Stimulated activated CD4-positive, alpha-beta T cell treated with anti-CD3 and anti-CD28 coated beads, Interleukin-4, amount 100 ng/mL, for 24 hours (primary cell): ENCODE measurements around the gene GALNT9.
A peak's percentile ranks its signal among the peaks of the same experiment; 100 is the strongest.

Experiments
- DNase-seq: peaks from one replicate; pipeline ENCODE4 v3.0.0-alpha.2; 2020

GALNT9 gene

DNA sequence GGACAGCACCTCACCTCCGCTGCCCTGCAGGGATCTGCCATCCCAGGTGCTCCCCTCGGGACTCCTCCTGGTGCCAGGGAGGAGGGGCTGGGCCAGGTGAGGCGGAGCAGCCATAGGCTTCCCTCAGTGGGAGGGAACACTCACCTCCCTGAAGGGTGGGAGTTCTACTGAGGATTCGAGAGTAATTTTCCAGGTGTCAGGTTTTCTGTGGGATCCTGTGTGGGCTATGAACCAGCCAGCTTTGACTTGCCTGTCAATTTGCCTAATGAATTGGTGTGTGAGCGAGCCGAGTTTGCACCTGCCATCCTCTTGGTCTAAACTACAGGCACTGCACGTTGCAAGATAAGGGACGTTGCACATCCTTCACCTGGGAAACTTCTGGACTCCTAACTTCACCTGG, 134.8 kb downstream of the GALNT9 start:
- DNase-seq = no peak

DNA sequence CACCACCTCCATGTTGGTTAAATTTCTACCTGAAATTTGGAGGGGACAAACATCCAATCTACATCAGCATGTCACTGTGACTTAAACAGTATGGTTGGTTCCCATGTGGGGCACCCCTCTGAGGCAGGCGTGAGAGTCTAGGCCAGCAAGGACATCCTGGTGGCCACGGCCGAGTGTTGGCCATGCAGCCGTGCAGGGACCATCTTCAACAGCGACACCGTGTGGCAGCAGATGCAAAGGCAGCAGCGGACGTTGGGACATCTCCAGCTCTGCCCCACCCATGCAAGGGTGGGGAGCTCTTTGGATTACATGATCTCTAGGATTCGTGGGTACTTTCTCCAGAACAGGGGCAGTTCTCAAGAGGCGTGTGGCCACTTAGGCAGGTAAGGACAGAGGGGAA, 135.3 kb downstream of the GALNT9 start:
- DNase-seq = no peak

DNA sequence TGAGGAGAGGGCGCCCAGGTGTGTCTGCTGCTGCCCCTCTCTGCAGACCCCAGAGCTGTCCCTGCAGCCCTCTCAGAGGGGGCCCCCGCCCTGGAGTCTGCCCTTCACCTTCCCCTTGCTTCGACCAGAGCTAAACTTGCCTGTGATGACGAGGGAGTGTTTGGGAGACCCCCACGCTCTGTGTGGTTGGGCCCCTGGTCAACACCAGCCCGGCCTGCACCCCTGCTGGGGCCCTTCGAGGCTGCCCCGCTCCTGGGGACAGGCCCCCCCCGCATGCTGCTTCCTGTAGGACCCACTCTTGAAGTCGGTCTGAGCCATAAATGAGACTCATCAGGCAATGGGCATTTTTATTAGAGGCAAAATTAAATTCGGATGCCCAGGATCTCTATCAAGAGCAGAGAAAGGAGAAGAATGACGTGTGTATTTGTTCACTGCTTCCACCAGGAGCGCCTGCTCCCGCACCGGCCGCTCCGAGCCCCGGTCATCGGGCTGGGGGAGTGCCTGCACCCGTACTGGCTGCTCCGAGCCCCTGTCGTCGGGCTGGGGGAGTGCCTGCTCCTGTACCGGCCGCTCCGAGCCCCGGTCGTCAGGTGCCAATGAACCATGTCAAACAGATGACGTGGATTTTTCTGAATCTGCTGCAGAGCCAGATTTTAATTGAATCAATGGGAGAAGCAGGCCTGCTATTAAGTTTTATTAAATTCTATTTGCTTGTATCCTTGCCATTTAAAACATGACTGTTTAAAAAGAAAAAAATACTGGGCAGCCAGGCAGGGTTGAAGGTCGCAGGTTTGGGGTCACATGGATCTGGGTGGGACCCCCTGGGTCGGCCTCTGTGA, 137.5 kb downstream of the GALNT9 start:
- no peak for DNase-seq

DNA sequence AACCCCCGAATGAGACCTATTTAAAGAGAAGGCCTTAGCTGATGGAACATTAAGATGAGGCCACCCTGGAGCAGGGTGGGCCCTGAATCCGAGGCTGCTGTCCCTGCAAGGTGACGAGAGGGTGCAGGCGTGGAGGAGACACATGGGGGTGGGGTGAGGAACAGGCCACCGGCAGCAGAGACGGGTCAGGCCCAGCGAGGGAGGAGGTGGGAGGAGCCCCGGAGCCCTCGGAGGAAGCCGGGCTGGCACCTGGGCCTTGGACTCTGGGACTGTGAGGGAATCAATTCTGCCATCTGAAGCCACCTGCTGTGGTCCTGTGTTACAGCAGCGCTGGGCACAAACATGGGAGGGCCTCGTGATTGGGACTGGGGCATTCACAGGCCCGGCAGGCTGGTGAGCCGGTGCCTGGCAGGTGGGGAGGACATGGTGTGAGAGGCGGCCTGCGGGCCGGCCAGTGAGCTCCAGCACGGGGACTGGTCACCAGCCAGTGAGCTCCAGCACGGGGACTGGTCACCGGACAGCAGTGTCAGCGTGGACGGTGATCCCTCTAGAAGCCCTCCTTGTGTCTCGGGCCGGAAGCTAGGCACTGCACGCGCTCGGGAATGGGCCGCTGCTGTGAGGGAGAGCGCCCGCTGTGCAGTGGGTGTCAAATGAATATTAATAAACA, 138.4 kb downstream of the GALNT9 start:
- no peak for DNase-seq

DNA sequence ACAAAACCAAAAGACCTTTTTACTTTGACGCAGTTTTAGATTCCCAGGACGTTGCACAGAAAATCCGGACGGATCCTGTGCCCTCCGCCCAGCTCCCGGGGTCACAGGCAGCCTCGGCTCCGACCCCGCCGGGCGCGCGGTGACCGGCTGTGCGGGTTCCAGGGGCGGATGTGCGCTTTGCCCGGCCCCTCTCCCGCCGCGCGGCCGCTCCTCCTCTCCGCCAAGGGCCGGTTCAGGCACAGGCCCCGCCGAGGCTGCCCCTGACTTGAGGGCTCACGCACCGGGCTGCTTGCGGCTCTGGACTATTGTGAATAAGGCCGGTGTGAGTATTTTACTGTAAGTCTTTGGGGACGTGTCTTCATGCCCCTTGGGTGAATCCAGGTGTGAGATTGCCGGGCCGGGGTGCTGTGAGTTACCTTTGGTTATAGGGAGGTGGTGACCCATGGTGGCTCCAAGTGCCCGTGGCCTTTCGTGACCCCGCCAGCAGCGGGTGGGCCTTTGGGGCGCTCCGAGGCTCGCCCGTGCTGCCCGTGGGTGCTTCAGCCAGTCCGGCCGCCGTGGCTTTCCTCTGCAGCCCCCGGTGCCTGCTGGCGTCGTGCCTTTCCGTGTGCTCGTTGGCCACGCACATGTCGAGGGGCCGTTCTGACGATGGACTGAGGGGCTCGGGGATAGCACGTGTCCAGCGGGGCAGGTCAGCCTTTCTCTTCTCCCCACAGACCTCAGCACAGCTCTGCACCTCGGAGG, 139.2 kb downstream of the GALNT9 start:
- DNase-seq = no peak

DNA sequence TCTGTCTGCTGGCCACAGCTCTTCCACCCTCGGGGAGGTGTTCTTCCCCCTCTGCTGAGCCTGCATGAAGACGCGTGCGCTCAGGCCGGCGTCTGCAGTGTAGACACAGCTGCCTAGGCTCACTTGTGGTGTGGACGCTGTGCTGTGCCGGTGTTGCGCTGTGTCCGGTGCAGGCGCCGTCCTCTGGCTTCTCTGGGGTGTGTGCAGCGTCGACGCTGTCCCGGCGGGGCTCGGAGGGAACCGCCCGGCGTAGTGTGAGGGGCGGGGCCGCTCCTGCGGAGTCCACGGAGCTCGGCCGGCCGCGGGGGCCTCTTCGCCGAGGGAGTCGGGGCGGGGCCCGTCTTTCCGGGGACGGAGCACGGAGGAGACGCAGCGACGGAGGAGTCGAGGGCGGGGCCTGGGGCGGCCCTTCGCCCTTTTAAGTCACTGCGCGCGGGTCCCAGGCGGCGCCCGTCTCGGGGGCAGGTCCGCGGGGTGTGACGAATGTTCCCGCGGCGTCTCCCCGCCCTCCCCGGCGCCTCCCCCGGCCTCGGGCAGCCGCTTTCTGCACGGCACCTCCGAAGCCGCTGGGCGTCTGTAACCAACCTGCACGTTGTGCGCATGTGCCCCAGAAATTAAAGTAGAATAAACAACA, 139.9 kb downstream of the GALNT9 start:
- DNase-seq = peak; percentile 95

DNA sequence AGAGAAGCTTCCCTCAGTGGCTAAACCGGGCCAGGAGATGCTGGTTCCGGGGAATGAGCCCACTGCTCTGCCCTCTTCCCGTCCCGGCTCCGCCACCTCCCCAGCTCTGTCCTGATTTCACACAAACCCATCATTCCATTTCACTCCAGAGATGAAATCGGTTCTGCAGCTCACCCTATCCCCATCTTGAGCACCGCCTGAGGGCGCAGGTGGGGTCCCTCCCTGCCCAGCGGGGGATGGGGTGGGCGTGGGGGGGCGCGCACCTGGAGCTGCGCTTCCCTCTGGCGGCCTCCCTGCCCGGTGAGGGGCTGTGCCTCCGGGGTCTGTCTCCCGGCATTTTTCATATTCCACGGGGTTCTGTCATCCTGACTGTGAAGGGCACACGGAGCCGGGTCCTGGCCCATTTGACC, 140.5 kb downstream of the GALNT9 start:
- no peak for DNase-seq

DNA sequence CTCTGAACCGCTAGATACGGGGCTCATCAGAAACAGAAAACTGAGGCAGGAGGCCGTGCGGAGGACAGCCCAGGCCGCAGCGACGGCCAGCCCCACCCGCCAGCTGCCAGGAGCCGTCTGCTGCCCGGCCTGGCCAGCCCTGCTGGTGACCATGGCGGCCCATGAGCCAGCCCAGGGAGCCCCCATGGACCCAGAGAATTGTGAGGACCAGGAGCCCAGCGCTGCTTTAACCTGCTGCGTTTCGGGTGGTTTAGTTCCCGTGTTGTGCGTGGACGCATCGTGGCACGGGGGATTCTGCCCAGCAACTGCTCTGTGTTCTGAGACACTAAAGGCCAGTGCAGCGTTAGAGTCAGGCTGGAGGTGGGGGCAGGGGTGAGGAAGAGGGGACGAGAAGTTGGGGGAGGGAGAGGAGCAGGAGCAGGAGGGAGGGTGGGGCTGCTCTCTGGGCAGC, 140.9 kb downstream of the GALNT9 start:
- no peak for DNase-seq

DNA sequence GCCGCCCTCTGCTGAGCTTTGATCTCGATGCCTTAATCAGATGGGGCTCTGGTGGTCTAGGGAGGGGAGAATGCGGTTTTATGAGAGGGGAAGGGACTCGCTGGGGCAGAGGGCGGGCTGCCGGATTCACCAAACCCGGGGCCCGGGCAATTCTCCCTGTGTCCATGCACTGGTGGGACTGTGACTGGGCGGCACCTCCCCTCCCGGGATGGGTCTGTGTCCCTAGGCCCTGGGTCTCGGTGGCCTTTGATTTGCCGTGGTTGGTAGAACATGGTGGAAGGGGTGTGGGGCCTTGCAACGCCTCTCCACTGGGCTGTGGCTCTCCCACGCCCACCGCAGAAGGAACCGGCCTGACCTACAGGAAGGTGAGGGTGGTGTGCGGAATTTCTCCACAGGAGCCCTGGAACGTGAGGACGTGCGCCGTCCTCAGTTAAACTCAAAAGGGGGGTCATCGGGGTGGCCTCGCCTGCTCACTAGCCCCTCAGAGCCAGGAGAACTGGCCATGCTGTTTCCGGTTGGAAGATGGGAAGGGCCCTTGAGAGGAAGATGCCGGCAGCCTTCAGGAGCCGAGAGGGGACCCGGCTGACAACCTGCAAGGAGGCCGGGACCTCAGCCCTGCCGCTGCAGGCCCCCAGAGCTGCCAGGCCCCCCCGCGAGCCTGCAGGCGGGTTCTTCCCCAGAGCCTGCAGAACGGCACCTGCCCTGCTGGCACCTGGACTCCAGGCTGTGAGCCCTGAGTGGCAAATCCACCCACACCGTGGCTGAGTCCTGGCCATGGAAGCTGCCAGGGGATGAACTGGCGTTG, 141.5 kb downstream of the GALNT9 start:
- DNase-seq = no peak

DNA sequence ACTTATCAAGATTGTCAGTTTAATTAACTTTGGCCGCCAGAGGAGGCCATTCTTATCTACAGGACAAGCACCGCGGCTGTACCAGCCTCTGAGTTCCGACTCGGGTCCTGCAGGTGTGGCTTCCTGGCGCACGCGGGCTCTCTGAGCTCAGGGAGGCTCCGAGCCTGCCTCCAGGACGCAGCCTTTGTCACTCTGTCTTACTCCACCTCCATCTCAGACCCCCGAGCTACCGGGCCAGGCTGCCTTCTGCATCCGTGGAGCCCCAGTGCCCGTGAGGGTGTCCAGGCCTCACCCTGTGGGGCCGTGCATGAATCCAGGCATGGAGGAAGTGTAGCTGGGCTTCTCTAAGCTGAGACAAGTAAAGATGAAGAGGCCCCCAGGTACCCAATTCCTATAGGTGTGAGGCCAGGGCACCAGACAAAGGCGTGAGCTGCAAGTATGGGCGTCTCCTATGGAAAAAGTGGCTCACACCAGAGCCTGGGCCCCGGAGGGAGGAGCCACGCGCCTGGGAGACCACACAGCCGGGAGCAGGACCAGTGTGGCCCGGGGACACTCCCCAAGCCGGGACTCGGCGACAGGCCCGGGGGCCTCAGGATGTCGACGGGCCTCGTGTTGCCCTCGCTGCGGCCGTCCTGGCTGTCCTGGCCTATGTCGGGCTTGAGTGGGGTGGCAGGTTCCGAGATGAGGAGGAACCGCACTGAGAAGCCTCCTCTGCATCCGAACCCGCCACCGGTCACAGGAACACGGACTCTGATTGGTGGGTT, 142.3 kb downstream of the GALNT9 start:
- DNase-seq = peak; percentile 19

DNA sequence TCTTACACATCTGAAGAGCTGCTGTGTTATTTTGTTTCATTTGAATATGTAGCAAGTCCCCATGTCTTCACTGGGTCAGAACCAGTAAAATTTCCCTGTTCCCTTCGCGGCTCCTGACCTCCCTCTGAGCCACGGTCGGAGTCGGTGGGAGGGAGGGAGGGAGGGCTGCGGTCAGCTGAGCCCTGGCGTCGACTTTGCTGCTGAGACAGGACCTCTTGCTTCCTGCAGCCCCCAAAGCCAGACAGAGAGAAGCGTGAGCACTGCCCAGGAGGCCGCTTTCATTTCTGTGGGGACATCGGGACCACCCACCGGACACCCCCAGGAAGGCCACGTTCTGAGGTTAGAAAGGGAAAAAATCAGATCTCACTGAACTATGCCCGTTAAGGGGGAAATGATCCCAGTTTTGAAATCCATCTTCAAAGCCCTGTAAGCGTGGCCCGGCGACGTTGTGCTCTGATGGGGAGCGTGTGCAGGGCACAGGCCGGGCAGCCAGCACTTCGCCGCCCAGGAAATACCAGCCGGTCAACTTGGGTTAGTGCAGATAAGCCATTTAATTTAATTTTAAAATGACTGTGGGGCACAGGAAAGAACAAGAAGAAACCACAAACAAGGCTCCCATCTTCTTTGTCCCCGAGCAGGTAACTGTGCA, 143.1 kb downstream of the GALNT9 start:
- DNase-seq = peak; percentile 19

DNA sequence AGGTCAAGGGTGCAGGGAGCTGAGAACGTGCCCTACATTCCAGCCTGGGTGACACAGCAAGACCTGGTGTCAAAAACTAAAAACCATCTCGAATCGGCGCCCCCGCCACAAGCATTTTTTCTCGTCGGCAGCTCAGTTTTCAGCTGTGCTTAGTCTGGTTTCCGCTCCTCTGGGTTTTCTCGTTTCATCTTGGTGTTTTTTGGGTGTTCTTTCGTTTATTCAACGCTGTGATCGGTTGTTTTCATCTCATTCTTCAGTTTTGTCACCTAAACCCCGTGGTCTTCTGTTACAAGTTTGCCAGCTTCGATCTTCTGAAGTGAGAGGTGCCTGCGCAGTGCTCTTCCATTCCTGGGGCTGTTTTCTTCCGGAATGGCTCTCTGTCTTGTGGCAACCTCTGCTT, 143.7 kb downstream of the GALNT9 start:
- peak; percentile 19 for DNase-seq

DNA sequence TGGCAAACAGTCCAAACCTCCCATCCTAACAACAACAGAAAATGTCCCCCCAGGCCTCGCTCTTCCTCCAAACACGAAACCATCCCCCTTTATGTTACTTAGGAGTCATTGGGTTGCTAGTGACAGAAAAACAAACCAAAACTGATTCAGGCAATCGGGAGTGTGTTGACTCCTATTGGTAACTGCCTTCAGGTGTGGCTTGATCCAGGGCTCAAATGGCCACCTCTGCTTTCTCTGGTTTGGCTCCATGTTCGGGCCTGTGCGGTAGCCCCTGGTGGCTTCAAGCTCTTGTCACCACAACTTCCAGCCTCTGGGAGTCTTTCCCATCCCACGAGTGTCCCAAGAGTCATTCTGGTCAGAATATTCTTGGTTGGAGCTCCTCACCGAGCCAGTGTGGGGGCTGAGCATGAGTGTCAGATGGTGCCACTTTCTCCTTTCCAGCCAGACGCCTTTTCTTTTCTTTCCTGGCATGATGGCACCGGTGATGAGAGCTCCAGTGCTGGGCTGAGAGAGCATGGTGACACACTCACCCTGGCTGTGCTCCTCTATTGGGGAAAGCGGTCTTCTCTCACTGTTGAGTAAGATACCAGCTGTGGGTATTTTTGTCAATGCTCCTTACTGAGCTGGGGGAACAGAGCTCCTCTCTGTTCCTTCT, 146.6 kb downstream of the GALNT9 start:
- no peak for DNase-seq

DNA sequence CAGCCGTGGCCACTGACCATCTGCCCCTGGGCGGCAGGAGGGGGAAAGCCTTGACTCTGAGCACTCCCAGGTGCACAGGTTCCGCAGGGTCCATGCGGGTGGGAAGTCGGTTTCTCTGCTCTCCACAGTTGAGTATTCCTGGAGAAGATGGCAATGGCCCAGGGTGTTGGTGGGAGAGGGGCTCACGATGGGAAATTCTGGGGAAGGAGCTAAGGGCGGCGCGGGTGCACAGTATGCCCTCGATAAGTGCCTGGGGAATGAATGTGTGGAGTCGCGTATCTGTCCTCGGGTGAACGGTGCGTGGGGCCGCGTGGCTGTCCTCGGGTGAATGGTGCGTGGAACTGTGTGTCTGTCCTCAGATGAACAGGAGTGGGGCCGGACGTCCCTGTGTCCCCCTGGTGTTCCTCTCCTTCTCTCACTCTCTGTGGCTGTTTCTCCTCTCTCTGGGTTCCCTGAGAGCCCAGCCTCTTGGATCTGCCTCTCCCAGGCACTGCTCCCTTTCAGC, 147.1 kb downstream of the GALNT9 start:
- DNase-seq = no peak

DNA sequence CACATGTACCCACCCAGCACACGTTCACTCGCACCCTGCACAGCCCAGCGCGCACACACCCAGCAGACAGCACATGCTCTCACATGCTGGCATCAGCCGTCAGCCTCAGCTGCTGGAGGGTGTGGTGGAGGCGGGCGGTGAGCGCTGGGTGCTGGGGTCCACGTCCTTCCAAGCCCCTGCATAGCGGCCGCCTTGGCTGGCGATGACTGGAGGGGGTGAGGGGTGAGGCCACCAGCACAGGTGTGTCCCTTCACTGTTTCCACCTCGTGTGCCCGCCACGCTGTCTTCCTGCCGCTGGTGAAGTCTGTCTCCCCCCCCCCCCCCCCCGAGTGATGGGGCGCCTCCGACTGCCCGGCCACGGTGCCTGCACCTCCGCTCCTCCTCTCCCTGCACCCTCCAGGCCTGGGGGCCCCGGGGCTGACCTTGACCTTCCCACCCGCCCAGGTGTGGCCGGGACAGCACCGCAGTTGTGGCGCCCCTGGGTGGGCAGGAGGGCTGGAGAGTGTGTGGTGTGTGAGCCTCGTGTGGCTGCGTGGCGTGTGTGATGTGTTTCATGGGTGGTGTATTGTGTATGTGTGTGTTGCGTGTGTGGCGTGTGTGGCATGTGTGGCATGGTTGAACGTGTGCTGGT, 147.7 kb downstream of the GALNT9 start:
- DNase-seq = no peak

DNA sequence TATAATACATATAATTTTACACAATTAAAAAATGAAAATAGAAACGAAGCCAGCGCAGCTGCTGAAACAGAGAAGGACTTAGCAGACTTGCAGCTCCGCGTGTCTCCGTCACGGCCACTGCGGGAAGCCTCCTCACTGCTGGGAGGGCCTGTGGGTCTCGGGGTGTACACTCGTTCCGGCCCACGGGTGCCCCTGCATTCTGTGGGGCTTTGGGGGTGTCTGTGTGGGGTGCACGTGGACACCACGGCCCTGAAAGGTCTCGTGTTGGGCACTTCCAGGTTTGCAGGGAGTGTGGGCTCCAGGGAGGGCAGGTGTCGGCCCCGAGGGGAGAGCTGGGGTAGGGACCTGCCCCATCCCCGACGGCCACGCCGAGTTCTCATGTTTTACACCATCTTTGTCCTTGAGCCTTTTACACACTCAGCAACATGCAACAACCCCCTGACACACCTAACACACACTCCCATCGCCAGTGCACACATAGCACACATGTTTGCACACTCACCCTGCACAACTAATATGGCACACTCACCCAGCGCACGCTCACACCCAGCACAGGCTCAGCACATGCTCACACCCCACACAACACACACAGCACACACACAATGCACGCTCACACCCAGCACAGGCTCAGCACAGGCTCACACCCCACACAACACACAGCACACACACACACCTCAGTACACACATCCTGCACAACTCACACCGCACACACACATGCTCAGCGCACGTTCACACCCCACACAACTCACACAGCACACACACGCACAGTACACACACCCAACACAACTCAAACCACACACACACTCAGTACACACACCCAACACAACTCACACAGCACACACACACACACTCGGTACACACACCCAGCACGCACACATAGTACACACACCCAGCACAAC, 148.5 kb downstream of the GALNT9 start:
- no peak for DNase-seq

DNA sequence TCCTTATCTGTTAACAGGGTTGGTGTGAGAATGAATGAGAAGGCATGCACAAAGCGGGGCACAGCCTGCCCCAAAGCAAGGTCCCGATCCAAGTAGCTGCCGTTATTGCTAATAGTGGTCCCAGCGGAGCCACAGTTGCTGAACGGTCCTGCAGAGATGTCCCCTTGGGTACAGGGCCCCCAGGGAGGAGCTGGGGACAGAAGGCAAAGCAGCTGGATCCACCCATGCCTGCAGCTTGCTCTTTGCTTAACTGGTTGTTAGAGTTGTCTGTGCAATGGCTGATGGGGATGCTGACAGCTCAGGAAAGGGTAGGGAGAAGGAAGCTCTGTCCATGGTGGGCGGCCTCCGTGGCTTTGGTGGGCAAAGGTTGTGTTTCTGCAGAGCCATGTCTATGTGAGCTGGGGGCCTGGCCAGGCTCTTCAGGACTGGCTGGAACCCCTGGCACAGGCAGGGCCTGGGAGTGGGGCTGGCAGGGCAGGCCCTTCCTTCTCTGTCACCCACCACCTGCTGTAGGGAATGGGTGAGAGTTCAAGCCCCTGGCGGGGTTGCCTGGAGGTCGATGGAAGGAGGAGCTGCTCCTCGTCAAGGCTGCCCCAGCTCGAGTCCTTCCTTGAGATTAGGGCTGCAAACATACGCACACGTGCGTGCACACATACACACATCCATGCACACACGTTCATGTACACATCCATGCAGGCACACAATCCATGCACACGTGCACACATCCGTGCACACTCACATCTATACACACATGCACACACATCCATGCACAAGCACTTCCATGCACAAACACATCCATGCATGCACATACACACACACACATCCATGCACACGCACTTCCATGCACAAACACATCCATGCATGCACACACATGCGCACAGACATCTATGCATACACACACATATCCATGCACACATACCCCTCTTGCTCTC, 149.7 kb downstream of the GALNT9 start:
- no peak for DNase-seq
